ENCODE measurements around the gene PMEPA1. TPM values are rescaled to one million over a fixed set of nuclear protein-coding genes. Genes with fewer than 3 reads are reported as not detected.

Gene PMEPA1
- total RNA-seq, 1 donor, result 23.5 TPM

DNA sequence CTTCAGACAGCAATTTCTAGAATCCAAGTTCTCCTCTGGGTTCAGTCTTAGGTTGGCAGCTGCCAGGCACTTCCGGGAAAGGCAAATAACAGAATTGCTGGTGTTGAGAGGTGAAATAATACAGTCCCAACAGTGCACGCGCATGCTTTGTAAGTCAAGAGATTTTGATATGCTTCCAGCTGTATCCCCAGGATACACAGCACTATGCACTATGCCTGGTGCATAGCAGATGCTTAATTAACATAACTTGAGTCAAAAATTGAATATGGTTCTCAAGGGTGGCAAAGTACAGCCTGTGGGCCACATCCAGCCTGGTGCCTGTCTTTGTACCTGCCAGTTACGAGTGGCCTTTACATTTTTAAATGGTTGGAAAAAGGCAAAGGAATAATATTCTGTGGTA is 18.9 kb upstream of the PMEPA1 start:
- H3K4me3 ChIP-seq (ENCODE audit: insufficient read depth, low read length), result no peak overlapping the region
- H2AFZ ChIP-seq (ENCODE audit: low read length), result no peak overlapping the region
- H3K27me3 ChIP-seq (ENCODE audit: insufficient read depth, low read length), result peaks cover 36% of the 10 kb centered on the region
- no peaks in the 10 kb centered on the region for H3K36me3 ChIP-seq (ENCODE audit: insufficient read depth, low read length)
- H3K9me3 ChIP-seq (ENCODE audit: low read depth, low read length), result no peaks in the 10 kb centered on the region
- TF ChIP-seq, protein P1, sequence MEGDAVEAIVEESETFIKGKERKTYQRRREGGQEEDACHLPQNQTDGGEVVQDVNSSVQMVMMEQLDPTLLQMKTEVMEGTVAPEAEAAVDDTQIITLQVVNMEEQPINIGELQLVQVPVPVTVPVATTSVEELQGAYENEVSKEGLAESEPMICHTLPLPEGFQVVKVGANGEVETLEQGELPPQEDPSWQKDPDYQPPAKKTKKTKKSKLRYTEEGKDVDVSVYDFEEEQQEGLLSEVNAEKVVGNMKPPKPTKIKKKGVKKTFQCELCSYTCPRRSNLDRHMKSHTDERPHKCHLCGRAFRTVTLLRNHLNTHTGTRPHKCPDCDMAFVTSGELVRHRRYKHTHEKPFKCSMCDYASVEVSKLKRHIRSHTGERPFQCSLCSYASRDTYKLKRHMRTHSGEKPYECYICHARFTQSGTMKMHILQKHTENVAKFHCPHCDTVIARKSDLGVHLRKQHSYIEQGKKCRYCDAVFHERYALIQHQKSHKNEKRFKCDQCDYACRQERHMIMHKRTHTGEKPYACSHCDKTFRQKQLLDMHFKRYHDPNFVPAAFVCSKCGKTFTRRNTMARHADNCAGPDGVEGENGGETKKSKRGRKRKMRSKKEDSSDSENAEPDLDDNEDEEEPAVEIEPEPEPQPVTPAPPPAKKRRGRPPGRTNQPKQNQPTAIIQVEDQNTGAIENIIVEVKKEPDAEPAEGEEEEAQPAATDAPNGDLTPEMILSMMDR (IDR thresholded peaks at IDR 0.05; ENCODE audit: extremely low read depth, low read depth, low read length), result no peak
- H3K4me1 ChIP-seq (ENCODE audit: insufficient read depth, low read length), result no peaks in the 10 kb centered on the region
- H3K79me2 ChIP-seq (ENCODE audit: insufficient read depth, low read length), result no peaks in the 10 kb centered on the region
- no peaks in the 10 kb centered on the region for H4K20me1 ChIP-seq (ENCODE audit: insufficient read depth, low read length)
- no peak overlapping the region for H3K27ac ChIP-seq (ENCODE audit: low read depth, low read length)
- no peak overlapping the region for H3K4me2 ChIP-seq (ENCODE audit: insufficient read depth, low read length)
- DNase-seq (ENCODE audit: insufficient read length, low spot score, missing footprints), result no peak

DNA sequence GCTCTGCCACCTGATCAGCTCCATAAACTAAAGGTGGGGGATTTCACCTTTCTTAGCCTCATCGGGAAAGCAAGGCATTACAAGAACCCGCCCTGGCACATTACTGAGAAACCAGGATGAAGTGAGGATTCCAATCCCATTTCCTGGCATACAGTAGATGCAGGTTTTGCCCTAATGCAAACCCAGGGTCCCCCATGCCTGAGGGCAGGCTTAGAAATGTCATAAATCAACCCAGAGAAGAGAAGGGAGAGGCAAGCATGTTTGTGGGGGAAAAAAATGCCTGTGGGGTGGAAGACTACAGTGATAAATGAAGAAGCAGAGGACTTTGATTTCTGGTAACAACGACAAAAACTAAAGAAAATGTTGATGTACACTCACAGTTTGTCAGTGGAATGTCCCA is 18.0 kb upstream of the PMEPA1 start:
- no peaks in the 10 kb centered on the region for H3K4me1 ChIP-seq (ENCODE audit: insufficient read depth, low read length)
- H2AFZ ChIP-seq (ENCODE audit: low read length), result no peak overlapping the region
- no peaks in the 10 kb centered on the region for H3K36me3 ChIP-seq (ENCODE audit: insufficient read depth, low read length)
- H3K27me3 ChIP-seq (ENCODE audit: insufficient read depth, low read length), result peaks cover 36% of the 10 kb centered on the region
- no peak overlapping the region for H3K4me2 ChIP-seq (ENCODE audit: insufficient read depth, low read length)
- no peak for DNase-seq (ENCODE audit: insufficient read length, low spot score, missing footprints)
- H3K4me3 ChIP-seq (ENCODE audit: insufficient read depth, low read length), result no peak overlapping the region
- TF ChIP-seq, protein P1 (IDR thresholded peaks at IDR 0.05; ENCODE audit: extremely low read depth, low read depth, low read length), result no peak
- H3K79me2 ChIP-seq (ENCODE audit: insufficient read depth, low read length), result no peaks in the 10 kb centered on the region
- no peaks in the 10 kb centered on the region for H3K9me3 ChIP-seq (ENCODE audit: low read depth, low read length)
- H3K27ac ChIP-seq (ENCODE audit: low read depth, low read length), result no peak overlapping the region
- no peaks in the 10 kb centered on the region for H4K20me1 ChIP-seq (ENCODE audit: insufficient read depth, low read length)

DNA sequence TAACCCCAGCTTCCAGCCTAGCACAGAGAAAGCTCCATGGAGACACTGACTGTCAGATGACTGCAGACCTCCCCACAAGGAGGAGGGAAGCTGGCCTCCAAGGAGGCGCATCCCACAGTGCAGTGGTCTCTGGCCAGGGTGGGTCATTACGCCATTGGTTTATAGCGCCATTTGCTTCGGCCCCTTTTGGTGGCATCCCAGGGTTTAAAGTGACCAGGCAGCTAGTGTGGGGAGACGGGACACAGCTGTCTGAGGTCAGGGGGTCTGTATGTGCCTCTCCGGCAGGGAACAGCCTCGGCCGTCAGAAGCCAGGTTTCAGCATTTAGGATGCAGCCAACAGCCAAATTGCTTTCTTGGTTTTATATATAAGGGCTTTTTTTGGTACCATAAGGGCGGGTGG is 15.8 kb upstream of the PMEPA1 start:
- Histone ChIP-seq H3K4me3 (ENCODE audit: insufficient read depth, low read length) (no peak overlapping the region), H4K20me1 (ENCODE audit: insufficient read depth, low read length) (no peaks in the 10 kb centered on the region), H3K27ac (ENCODE audit: low read depth, low read length) (no peak overlapping the region), H3K79me2 (ENCODE audit: insufficient read depth, low read length) (no peaks in the 10 kb centered on the region), H3K4me1 (ENCODE audit: insufficient read depth, low read length) (no peaks in the 10 kb centered on the region), H3K4me2 (ENCODE audit: insufficient read depth, low read length) (no peak overlapping the region), H3K9me3 (ENCODE audit: low read depth, low read length) (no peaks in the 10 kb centered on the region), H3K36me3 (ENCODE audit: insufficient read depth, low read length) (no peaks in the 10 kb centered on the region), H2AFZ (ENCODE audit: low read length) (no peak overlapping the region), H3K27me3 (ENCODE audit: insufficient read depth, low read length) (peaks cover 32% of the 10 kb centered on the region)
- TF ChIP-seq, protein P1 (IDR thresholded peaks at IDR 0.05; ENCODE audit: extremely low read depth, low read depth, low read length), result no peak
- no peak for DNase-seq (ENCODE audit: insufficient read length, low spot score, missing footprints)

DNA sequence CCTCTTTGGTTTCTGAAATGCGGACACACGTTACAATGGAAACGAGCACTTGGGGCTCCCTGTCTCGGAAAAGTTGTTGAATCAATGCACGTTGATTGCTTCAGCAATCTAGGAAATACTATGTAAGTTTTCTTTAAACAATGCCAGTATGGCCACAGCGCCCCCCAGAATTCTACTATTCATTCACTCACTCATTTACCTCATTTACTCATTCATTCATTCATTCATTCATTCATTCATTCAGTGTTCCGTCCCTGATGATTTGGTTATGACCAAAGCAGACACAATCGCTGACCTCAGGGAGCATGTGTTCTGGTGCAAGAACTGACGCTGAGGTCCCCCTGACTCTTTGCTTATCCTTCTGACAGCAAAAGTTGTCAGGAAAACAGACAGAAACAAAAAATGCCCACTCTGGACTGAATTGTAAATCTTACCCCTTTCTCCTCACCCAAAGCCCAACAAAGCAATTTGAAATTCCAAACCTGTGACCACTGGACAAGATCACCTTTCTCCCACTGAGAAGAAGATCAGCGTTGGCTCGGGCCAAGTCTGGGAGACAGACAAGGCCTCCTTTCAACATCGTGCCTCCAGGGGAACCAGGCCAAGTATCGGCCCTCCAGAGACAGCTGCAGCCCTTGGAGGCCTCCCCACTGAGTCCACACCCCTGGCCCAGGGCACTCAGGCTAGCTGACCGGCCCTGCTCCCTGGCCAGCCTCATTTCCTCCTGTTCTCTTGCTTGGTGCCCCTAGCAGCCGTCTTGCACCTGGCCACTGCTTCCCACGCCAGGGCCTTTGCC is 15.0 kb upstream of the PMEPA1 start:
- Histone ChIP-seq H4K20me1 (ENCODE audit: insufficient read depth, low read length) (no peaks in the 10 kb centered on the region), H3K36me3 (ENCODE audit: insufficient read depth, low read length) (no peaks in the 10 kb centered on the region), H3K27ac (ENCODE audit: low read depth, low read length) (no peak overlapping the region), H3K9me3 (ENCODE audit: low read depth, low read length) (no peaks in the 10 kb centered on the region), H2AFZ (ENCODE audit: low read length) (no peak overlapping the region), H3K79me2 (ENCODE audit: insufficient read depth, low read length) (no peaks in the 10 kb centered on the region), H3K4me2 (ENCODE audit: insufficient read depth, low read length) (no peak overlapping the region), H3K4me1 (ENCODE audit: insufficient read depth, low read length) (no peaks in the 10 kb centered on the region), H3K27me3 (ENCODE audit: insufficient read depth, low read length) (peaks cover 24% of the 10 kb centered on the region), H3K4me3 (ENCODE audit: insufficient read depth, low read length) (no peak overlapping the region)
- DNase-seq (ENCODE audit: insufficient read length, low spot score, missing footprints), result no peak
- TF ChIP-seq, protein P1 (IDR thresholded peaks at IDR 0.05; ENCODE audit: extremely low read depth, low read depth, low read length), result no peak
